HG03571 (cell line): ENCODE results near the gene HGF.
"Not testable (repeated sequence)": the region's sequence is repeated elsewhere in the genome, so short reads cannot be mapped to it uniquely, and the experiment has no call there.

Experiments used
- ATAC-seq: cut with Tn5 transposase; IDR thresholded peaks from one replicate; pipeline ENCODE4 v1.9.1; 2021; ENCODE audit not compliant: unreplicated experiment

HGF gene

GRCh38 chr7:81725003-81725811, 44.6 kb downstream of the HGF start:
- no peak for ATAC-seq

GRCh38 chr7:81722250-81722649, 47.6 kb downstream of the HGF start:
- ATAC-seq = not testable (repeated sequence)

- no peak for ATAC-seq
Measured at GRCh38 chr7:81721437-81721836, 48.4 kb downstream of the HGF start.

GRCh38 chr7:81719865-81720264, 50.0 kb downstream of the HGF start:
- no peak for ATAC-seq

GRCh38 chr7:81715984-81716588, 53.8 kb downstream of the HGF start:
- no peak for ATAC-seq

GRCh38 chr7:81714306-81714705, 55.5 kb downstream of the HGF start:
- no peak for ATAC-seq

- ATAC-seq = no peak
Measured at GRCh38 chr7:81710751-81711150, 59.1 kb downstream of the HGF start.

GRCh38 chr7:81709836-81710235, 60.0 kb downstream of the HGF start:
- no peak for ATAC-seq

GRCh38 chr7:81707966-81708365, 61.9 kb downstream of the HGF start:
- ATAC-seq = no peak

- ATAC-seq = no peak
Measured at GRCh38 chr7:81707196-81707595, 62.7 kb downstream of the HGF start.

GRCh38 chr7:81705206-81705605, 64.6 kb downstream of the HGF start:
- ATAC-seq = no peak

- no peak for ATAC-seq
Measured at GRCh38 chr7:81704595-81704994, 65.3 kb downstream of the HGF start.

- no peak for ATAC-seq
Measured at GRCh38 chr7:81698965-81699364, 70.9 kb downstream of the HGF start.

- no peak for ATAC-seq
Measured at GRCh38 chr7:81694711-81695110, 75.1 kb downstream of the HGF start.

GRCh38 chr7:81693894-81694293, 76.0 kb downstream of the HGF start:
- ATAC-seq = no peak

- ATAC-seq = no peak
Measured at GRCh38 chr7:81693080-81693479, 76.8 kb downstream of the HGF start.

GRCh38 chr7:81692146-81692905, 77.5 kb downstream of the HGF start:
- ATAC-seq = no peak

GRCh38 chr7:81691199-81691821, 78.5 kb downstream of the HGF start:
- no peak for ATAC-seq

- no peak for ATAC-seq
Measured at GRCh38 chr7:81690688-81691087, 79.2 kb downstream of the HGF start.

GRCh38 chr7:81690251-81690650, 79.6 kb downstream of the HGF start:
- ATAC-seq = no peak

GRCh38 chr7:81688622-81689411, 81.0 kb downstream of the HGF start:
- no peak for ATAC-seq
